T-helper 22 cell (primary cell): Measurements from ENCODE around the gene TAOK2.
A peak's percentile ranks its signal among the peaks of the same experiment; 100 is the strongest.
"Not testable (repeated sequence)": the region's sequence is repeated elsewhere in the genome, so short reads cannot be mapped to it uniquely, and the experiment has no call there.

Experiments
- DNase-seq: peaks from one replicate; pipeline ENCODE4 v3.0.0-alpha.2; 2020; ENCODE audit warnings: low read depth

The TAOK2 gene

DNA sequence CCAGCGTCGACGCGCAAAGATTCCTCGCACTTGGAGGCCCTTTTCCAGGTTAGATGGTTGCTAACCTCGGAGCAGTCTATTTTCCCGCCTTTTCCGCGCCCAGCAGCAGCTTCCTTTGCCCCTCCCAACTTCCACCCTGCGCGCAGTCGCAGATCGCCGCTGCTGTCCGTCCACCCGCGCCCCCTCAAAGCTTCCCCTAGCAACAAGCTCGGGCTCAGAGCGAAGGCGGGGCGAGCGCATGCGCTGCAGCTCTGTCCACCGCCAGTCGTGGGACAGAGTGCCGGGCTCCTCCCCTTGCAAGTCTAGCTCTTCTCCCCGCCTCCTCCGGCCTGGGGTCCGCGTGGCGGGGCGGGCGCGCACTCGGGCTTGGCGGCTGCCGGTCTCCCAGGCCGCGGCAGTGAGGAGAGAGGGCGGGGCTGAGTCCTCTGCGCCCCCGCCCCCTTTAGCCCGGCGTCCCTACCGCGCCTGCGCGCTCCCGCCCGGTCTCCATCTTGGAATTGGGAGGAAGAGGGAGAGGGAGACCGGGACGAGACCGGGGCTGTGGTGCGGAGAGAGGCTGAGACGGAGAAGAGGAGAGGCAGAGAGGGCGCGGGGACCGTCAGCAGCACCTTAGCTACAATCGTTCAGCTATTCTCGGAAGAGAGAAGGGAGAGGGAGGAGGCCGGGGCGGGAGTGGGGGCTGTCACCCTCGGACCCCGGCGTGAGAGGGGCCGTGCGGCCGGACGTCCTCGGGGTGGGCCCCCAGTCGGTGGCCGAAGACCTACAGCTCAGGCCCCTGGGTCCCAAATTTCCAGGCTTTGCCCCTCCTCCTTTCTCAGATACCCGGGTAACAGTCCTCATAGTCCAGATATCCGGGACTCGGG, at the start of gene TAOK2:
Gene TAOK2, plus strand, starts transcription at position 485 of the 863 bp plus-strand sequence. CDS start 3,905 bp downstream, outside the sequence.
- DNase-seq, result peak; percentile 92

- DNase-seq, result no peak
Observed at GRCh38 chr16:29925105-29925756, 48.4 kb upstream of the TAOK2 start.

- peak; percentile 75 for DNase-seq
Observed at GRCh38 chr16:29925781-29926710, 47.6 kb upstream of the TAOK2 start, which contains the start of gene KCTD13. KCTD13 (minus strand) TSS chr16:29926226; CDS start chr16:29926033, 193 bp downstream.

- no peak for DNase-seq
Observed at GRCh38 chr16:29926711-29927052, 47.0 kb upstream of the TAOK2 start.

- no peak for DNase-seq
Observed at GRCh38 chr16:29927070-29927905, 46.4 kb upstream of the TAOK2 start.

DNA sequence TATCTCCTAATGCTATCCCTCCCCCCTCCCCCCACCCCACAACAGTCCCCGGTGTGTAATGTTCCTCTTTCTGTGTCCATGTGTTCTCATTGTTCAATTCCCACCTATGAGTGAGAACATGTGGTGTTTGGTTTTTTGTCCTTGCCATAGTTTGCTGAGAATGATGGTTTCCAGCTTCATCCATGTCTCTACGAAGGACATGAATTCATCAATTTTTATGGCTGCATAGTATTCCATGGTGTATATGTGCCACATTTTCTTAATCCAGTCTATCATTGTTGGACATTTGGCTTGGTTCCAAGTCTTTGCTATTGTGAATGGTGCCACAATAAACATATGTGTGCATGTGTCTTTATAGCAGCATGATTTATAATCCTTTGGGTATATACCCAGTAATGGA, 41.9 kb upstream of the TAOK2 start:
- DNase-seq, result not testable (repeated sequence)

- DNase-seq, result no peak
Observed at GRCh38 chr16:29940656-29941055, 33.0 kb upstream of the TAOK2 start.

DNA sequence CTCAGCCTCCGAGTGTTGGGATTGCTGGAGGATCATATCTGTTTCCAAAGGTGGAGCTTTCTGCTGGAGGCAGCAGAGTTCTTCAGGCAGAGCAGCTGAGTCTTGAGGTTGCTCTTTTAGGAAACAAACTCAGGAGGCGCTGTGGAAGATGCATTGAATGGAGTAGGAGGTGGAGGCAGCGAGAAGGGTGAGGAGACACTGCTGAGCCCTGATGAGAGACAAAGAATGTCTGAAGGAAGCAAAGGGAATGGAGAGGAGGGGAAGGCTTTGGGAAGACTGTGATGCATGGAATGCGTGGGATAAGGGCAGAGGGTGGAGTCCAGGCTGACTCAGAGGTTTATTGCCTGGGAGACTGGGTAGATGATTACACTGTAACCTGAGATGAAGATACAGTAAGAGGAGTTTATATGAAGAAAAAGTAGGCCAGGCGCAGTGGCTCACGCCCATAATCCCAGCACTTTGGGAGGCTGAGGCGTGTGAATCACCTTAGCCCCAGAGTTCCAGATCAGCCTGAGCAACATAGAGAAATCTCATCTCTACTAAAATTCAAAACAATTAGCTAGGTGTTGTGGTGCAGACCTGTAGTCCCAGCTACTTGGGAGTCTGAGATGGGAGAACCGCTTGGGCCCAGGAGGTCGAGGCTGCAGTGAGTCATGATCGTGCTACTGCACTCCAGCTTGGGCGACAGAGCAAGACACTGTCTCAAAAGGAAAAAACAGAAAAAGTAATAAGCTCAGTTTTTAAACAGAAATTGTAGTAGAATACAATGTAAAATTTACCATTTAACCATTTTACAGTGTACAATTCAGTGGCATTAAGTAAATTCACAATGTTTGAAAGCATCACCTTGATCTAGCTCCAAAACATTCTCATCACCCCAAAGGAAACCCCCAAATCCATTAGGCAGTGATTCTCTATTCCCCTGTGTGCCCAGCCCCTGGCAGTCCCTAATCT, 29.5 kb upstream of the TAOK2 start:
- DNase-seq, result no peak

DNA sequence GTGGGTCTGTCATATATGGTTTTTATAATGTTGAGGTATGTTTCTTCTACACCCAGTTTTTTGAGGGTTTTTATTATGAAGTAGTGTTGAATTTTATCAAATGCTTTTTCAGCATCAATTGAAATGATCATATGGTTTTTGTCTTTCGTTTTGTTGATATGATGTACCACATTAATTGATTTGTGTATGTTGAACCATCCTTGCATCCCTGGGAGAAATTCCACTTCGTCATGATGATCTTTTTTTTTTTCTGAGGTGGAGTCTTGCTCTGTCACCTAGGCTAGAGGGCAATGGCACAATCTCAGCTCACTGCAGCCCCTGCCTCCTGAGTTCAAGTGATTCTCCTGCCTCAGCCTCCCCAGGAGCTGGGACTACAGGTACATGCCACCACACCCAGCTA, 25.8 kb upstream of the TAOK2 start:
- DNase-seq, result no peak

DNA sequence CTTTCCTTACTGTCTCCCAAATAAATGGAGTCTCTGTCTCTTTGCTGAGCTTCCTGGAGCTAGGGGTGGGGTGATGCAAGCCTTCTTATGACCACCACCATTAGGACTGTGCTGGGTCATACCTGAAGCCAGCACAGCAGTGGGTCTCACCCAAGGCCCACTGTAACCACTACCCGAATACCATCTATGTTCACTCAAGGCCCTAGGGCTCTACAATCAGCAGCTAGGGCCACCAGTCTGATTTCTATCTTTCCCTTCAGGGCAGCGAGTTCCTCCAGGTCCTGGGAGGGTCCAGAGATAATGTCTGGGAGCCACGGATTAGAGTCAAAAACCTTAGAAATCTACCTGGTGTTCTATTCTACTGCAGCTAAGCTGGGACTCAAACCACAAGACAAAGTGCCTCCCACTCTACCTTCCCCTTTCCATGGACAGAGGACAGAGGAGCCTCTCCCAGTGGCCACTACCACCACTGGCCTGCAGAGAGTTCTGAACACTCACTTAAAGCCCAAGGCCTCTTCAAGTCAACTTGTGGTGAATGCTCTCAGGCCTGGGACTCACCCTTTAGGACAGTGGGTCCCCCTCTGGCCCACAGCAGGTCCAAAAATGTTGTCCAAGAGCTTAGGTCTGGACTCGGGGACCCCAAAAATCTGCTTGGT, 22.7 kb upstream of the TAOK2 start:
- DNase-seq, result no peak

DNA sequence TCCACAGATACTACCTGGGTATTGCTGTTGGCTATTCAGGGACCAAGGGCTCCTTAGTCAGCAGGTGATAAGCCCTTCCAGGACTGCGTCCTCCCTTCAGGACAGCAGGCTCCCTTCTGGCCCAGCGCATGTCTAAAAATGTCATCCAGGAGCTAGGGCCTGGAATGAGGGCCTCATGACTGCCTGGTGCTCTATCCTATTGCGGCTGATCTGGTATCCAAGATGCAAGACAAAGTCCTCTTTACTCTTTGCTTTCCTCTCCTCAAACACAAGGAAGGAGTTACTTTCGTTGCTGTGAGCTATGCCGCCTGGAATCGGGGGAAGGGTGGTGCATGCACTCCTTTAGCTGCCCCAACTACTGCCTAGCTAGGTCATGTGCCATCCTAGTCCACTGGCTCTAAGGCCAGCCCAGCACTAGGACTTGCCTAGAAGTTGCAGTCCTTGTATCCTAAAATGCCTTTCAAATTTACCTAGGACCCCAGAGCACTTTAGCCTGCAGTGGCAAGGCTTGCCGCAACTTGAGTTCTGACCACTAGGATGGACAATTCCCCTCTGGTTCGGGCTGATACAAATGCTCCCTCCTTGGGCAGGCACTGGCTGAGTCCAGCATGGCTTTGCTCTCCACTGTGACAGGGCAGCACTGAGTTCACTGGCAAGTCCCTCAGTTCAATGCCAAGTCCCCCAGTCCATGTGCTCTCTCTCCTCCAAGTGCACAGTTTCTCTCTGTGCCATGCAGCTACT, 21.9 kb upstream of the TAOK2 start:
- no peak for DNase-seq

- DNase-seq, result no peak
Observed at GRCh38 chr16:29958756-29959155, 14.9 kb upstream of the TAOK2 start.

DNA sequence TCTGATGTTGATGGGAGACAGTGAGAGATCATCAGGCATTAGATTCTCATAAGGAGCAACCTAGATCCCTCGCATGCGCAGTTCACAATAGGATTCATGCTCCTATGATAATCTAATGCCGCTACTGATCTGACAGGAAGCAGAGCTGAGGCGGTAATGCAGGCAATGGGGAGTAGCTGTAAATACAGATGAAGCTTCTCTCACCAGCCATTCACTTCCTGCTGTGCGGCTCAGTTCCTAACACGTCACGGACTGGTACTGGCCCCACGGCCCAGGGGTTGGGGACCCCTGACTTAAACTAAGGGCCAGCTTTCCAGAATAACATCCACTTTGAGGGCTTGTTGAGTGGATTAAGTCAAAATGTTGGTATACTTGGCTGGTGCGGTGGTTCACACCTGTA, 14.4 kb upstream of the TAOK2 start:
- DNase-seq, result no peak

DNA sequence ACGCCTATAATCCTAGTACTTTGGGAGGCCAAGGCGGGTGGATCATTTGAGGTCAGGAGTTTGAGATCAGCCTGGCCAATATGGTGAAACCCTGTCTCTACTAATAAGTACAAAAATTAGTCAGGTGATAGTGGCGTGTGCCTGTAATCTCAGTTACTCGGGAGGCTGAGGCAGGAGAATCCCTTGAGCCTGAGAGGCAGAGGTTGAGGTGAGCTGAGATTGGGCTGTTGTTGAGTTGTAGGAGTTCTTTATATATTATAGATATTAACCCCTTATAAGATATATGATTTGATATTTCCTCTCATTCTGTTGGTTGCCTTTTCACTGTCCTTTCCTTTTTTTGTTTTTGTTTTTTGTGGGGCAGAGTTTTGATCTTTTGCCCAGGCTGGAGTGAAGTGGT, 13.8 kb upstream of the TAOK2 start:
- not testable (repeated sequence) for DNase-seq

GRCh38 chr16:29961127-29961478, 12.6 kb upstream of the TAOK2 start:
- DNase-seq, result no peak

DNA sequence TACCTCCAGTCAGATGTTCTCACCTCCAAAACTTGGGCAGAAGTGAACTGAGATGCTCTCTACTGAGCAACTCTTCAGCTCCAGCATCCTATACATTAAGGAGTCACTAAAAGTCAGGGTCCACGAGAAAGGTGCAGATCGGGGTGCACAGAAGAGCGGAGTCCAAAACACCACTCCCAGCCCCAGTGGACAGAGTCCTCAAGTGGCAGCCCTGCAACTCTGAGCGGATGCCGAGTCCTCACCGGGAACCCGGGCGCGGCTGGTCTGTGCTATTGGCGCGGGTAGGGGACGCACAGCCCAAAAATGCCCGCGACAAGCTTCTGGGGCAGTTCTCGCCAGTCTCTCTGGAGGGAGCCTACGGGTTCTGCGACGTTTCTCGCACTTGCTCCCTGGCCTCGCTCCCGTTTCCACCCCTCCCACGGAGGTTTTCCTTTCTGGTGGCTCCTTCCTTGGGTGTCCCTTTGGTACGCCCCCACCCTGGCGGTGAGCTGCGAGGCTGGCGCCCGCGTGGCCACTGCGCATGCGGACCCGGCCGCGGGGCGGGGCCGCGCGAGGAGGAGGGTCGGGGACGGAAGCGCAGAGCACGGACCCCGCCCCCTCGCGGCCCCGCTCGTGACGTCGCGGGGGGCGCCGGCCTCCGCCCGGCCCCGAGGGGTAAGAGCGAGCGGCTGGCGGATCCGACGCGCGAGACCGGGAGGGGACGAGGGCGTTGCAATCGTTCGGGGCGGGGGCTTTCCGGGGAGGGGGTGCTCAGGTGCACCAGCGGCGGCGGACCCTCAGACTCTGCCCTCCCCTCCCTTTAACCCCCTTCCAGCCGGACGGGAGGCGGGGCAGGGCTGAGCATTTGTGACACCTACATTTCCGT, 12.0 kb upstream of the TAOK2 start, which contains the start of gene TMEM219:
Gene TMEM219, plus strand, starts transcription at position 601 of the 865 bp plus-strand sequence. CDS start 1,065 bp downstream, outside the sequence.
- DNase-seq, result peak; percentile 90

- no peak for DNase-seq
Observed at GRCh38 chr16:29962344-29962994, 11.2 kb upstream of the TAOK2 start.
